Measurements from ENCODE around the gene ADAMTSL2. TPM values are rescaled to one million over a fixed set of nuclear protein-coding genes. Genes with fewer than 3 reads are reported as not detected.

The ADAMTSL2 gene
- total and polyA plus RNA-seq, 2 of the 13 experiments (the other 11 are each of a cell fraction or from before 2014, with no cell fraction given): 1.9 to 3.8 TPM

- no TSS peak for BruUV-seq (replicated peaks)
- H3K4me1 ChIP-seq (ENCODE audit: insufficient read depth, low read length): no peaks in the 10 kb centered on the region
- H3K27ac ChIP-seq (ENCODE audit: extremely low read length, insufficient read depth, low read length): no peak overlapping the region
- H4K20me1 ChIP-seq (ENCODE audit: insufficient read depth, low read length): 0 out of 2 replicates have a peak, but pooled peaks cover 7% of the 10 kb centered on the region
- no peak overlapping the region for H3K9ac ChIP-seq (ENCODE audit: insufficient read depth, low read depth, low read length)
- no peak for DNase-seq (ENCODE audit: low spot score)
- no peak for ATAC-seq
- WGBS (ENCODE audit: low lambda C conversion rate): 57% methylated on average over 5 of the region's 10 CpGs
- H2AFZ ChIP-seq (ENCODE audit: low read length): no peak overlapping the region
- intact Hi-C loops (cut with micrococcal nuclease; ENCODE audit: unreplicated experiment) (no loop called here), in situ Hi-C loops (cut with HindIII; ENCODE audit: extremely low pct_ligation_motif_present, low pct_unique_long_range_greater_than_20kb) (no loop called here)
- no peak for TF ChIP-seq CBFB (CRISPR knock-in tag; IDR thresholded peaks at IDR 0.05)
- TF ChIP-seq HMGA1 (CRISPR knock-in tag; conservative IDR thresholded peaks at IDR 0.05): no peak
- TF ChIP-seq FOXP1 (IDR thresholded peaks at IDR 0.05): no peak
- TF ChIP-seq FOXP1 (CRISPR knock-in tag; IDR thresholded peaks at IDR 0.05): no peak
- TF ChIP-seq STAT6 (CRISPR knock-in tag; IDR thresholded peaks at IDR 0.05; ENCODE audit: borderline replicate concordance): no peak
- TF ChIP-seq ZNF720 (CRISPR knock-in tag; IDR thresholded peaks at IDR 0.05): no peak
- ChIA-PET POLR2A (no interaction called here), CTCF (ENCODE audit: low intra/inter-chr PET ratio, low total read pairs) (no interaction called here)
- H3K36me3 ChIP-seq (replicated peaks in 1 of 2; ENCODE audit: control insufficient read depth in 1 of 2, insufficient read depth in 2 of 2, low read length in 2 of 2): no peaks in the 10 kb centered on the region
- FAIRE-seq: no peak
- H3K79me2 ChIP-seq (ENCODE audit: insufficient read depth, low read length): no peaks in the 10 kb centered on the region
- H3K4me3 ChIP-seq (replicated peaks in 1 of 3; ENCODE audit: insufficient read depth in 1 of 3, low read depth in 2 of 3, low read length in 3 of 3): no peak overlapping the region
- peaks cover 17% of the 10 kb centered on the region for H3K9me3 ChIP-seq (ENCODE audit: low read length)
- H3K27me3 ChIP-seq (ENCODE audit: control insufficient read depth in 1 of 2, insufficient read depth in 2 of 2, low read length in 2 of 2): peaks cover 10 to 30% of the 10 kb centered on the region in 2 experiments; a peak in 4 of 5 replicates
- no peak overlapping the region for H3K4me2 ChIP-seq (ENCODE audit: low read depth, low read length)
Observed at GRCh38 chr9:133601746-133602145, 67.2 kb downstream of the ADAMTSL2 start.

GRCh38 chr9:133602277-133602676 is 67.8 kb downstream of the ADAMTSL2 start:
- no peak for FAIRE-seq
- Histone ChIP-seq H4K20me1 (ENCODE audit: insufficient read depth, low read length) (0 out of 2 replicates have a peak, but pooled peaks cover 7% of the 10 kb centered on the region), H3K27me3 (ENCODE audit: control insufficient read depth in 1 of 2, insufficient read depth in 2 of 2, low read length in 2 of 2) (peaks cover 10 to 35% of the 10 kb centered on the region in 2 experiments; a peak in 4 of 5 replicates), H3K9ac (ENCODE audit: insufficient read depth, low read depth, low read length) (no peak overlapping the region), H3K4me2 (ENCODE audit: low read depth, low read length) (no peak overlapping the region), H3K36me3 (replicated peaks in 1 of 2; ENCODE audit: control insufficient read depth in 1 of 2, insufficient read depth in 2 of 2, low read length in 2 of 2) (no peaks in the 10 kb centered on the region), H3K9me3 (ENCODE audit: low read length) (peaks cover 12% of the 10 kb centered on the region), H3K79me2 (ENCODE audit: insufficient read depth, low read length) (no peaks in the 10 kb centered on the region), H2AFZ (ENCODE audit: low read length) (no peak overlapping the region), H3K4me1 (ENCODE audit: insufficient read depth, low read length) (no peaks in the 10 kb centered on the region), H3K4me3 (replicated peaks in 1 of 3; ENCODE audit: insufficient read depth in 1 of 3, low read depth in 2 of 3, low read length in 3 of 3) (no peak overlapping the region), H3K27ac (ENCODE audit: extremely low read length, insufficient read depth, low read length) (no peak overlapping the region)
- in situ Hi-C loops (cut with HindIII; ENCODE audit: extremely low pct_ligation_motif_present, low pct_unique_long_range_greater_than_20kb) (no loop called here), intact Hi-C loops (cut with micrococcal nuclease; ENCODE audit: unreplicated experiment) (no loop called here)
- ATAC-seq: no peak
- BruUV-seq (replicated peaks): no TSS peak
- WGBS (ENCODE audit: low lambda C conversion rate): 43% methylated on average over 10 of the region's 10 CpGs
- ChIA-PET POLR2A (no interaction called here), CTCF (ENCODE audit: low intra/inter-chr PET ratio, low total read pairs) (no interaction called here)
- DNase-seq (ENCODE audit: low spot score): no peak
- TF ChIP-seq ZNF777 (CRISPR knock-in tag; IDR thresholded peaks at IDR 0.05) (no peak), ETV6 (CRISPR knock-in tag; conservative IDR thresholded peaks at IDR 0.05) (no peak), HES4 (CRISPR knock-in tag; IDR thresholded peaks at IDR 0.05; ENCODE audit: borderline replicate concordance) (no peak), MZF1 (CRISPR knock-in tag; IDR thresholded peaks at IDR 0.05; ENCODE audit: borderline replicate concordance) (no peak), FOXO4 (CRISPR knock-in tag; conservative IDR thresholded peaks at IDR 0.05) (no peak), ZNF660 (CRISPR knock-in tag; IDR thresholded peaks at IDR 0.05; ENCODE audit: borderline replicate concordance, low read depth) (no peak)
